ENCODE measurements around the gene ZFP36L1.
A peak's percentile ranks its signal among the peaks of the same experiment; 100 is the strongest.

The ZFP36L1 gene

DNA sequence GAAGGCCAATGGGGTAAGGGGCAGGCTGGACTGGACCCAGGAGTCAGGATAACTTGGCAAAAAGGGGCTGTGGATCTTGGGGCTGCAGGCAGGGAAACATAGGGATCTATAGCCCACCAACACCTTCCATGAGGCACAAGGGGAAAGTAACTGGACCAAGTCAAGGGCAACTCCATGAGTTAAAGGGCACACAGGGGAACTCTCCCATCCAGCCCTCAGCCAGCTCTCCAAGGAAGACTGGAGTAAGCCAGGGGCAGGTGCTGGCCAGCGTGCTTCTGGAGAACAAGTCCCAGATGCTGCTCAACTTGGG lies 31.3 kb upstream of the ZFP36L1 start:
- Histone ChIP-seq H3K9me3 (ENCODE audit: severe bottlenecking) (no peaks in the 10 kb centered on the region), H3K4me3 (ENCODE audit: severe bottlenecking) (no peak overlapping the region), H3K36me3 (ENCODE audit: low read depth) (no peaks in the 10 kb centered on the region), H3K4me1 (ENCODE audit: insufficient read depth, poor library complexity, severe bottlenecking) (no peaks in the 10 kb centered on the region), H3K27me3 (ENCODE audit: insufficient read depth, poor library complexity, severe bottlenecking) (no peaks in the 10 kb centered on the region), H3K27ac (ENCODE audit: poor library complexity, severe bottlenecking) (no peak overlapping the region)
- DNase-seq (ENCODE audit: low spot score) (no peak), ATAC-seq (ENCODE audit: low read depth) (no peak)
- TF ChIP-seq CTCF (IDR thresholded peaks at IDR 0.05; ENCODE audit: poor library complexity, severe bottlenecking): no peak

- Histone ChIP-seq H3K27me3 (ENCODE audit: insufficient read depth, poor library complexity, severe bottlenecking) (no peaks in the 10 kb centered on the region), H3K4me3 (ENCODE audit: severe bottlenecking) (no peak overlapping the region), H3K9me3 (ENCODE audit: severe bottlenecking) (no peaks in the 10 kb centered on the region), H3K36me3 (ENCODE audit: low read depth) (no peaks in the 10 kb centered on the region), H3K4me1 (ENCODE audit: insufficient read depth, poor library complexity, severe bottlenecking) (no peaks in the 10 kb centered on the region), H3K27ac (ENCODE audit: poor library complexity, severe bottlenecking) (no peak overlapping the region)
- DNase-seq (ENCODE audit: low spot score) (peak; percentile 55), ATAC-seq (ENCODE audit: low read depth) (no peak)
- TF ChIP-seq CTCF (IDR thresholded peaks at IDR 0.05; ENCODE audit: poor library complexity, severe bottlenecking): no peak
Measured at GRCh38 chr14:68823434-68824206, 30.8 kb upstream of the ZFP36L1 start.

GRCh38 chr14:68822926-68823325 lies 30.1 kb upstream of the ZFP36L1 start:
- ATAC-seq (ENCODE audit: low read depth) (no peak), DNase-seq (ENCODE audit: low spot score) (peak; percentile 62)
- no peak for TF ChIP-seq CTCF (IDR thresholded peaks at IDR 0.05; ENCODE audit: poor library complexity, severe bottlenecking)
- no peak overlapping the region for H3K27ac ChIP-seq (ENCODE audit: poor library complexity, severe bottlenecking)
- no peak overlapping the region for H3K4me3 ChIP-seq (ENCODE audit: severe bottlenecking)
- no peaks in the 10 kb centered on the region for H3K9me3 ChIP-seq (ENCODE audit: severe bottlenecking)
- no peaks in the 10 kb centered on the region for H3K27me3 ChIP-seq (ENCODE audit: insufficient read depth, poor library complexity, severe bottlenecking)
- no peaks in the 10 kb centered on the region for H3K36me3 ChIP-seq (ENCODE audit: low read depth)
- no peaks in the 10 kb centered on the region for H3K4me1 ChIP-seq (ENCODE audit: insufficient read depth, poor library complexity, severe bottlenecking)

DNA sequence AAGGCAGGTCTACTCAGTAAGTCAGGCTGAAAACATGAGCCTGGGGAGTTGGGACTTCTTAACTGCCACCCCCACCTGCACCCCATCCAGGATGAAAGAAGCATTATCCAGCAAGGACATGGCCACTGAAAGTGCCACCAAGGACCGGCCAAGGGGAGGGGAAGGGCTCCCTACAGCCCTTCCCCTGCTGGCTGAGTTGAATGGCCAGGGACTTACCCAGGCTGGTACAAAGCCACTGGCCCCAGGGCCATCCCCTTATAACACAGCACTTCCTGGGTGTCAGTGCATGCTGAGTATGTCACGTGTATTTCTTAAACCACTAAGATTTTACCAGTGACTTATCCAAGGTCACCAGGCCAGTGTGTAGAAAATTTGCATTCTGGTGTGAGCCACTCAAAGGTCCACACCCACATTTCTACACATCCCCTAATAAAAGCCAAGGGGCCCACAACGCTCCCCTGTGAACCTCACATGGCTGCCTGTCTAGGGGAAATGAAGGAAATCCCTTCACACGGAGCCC lies 29.3 kb upstream of the ZFP36L1 start:
- no peak overlapping the region for H3K4me3 ChIP-seq (ENCODE audit: severe bottlenecking)
- no peaks in the 10 kb centered on the region for H3K27me3 ChIP-seq (ENCODE audit: insufficient read depth, poor library complexity, severe bottlenecking)
- no peak for ATAC-seq (ENCODE audit: low read depth)
- no peak for TF ChIP-seq CTCF (IDR thresholded peaks at IDR 0.05; ENCODE audit: poor library complexity, severe bottlenecking)
- H3K9me3 ChIP-seq (ENCODE audit: severe bottlenecking): no peaks in the 10 kb centered on the region
- peak; percentile 52 for DNase-seq (ENCODE audit: low spot score)
- H3K4me1 ChIP-seq (ENCODE audit: insufficient read depth, poor library complexity, severe bottlenecking): no peaks in the 10 kb centered on the region
- H3K27ac ChIP-seq (ENCODE audit: poor library complexity, severe bottlenecking): no peak overlapping the region
- H3K36me3 ChIP-seq (ENCODE audit: low read depth): no peaks in the 10 kb centered on the region

- Histone ChIP-seq H3K27ac (ENCODE audit: poor library complexity, severe bottlenecking) (no peak overlapping the region), H3K4me1 (ENCODE audit: insufficient read depth, poor library complexity, severe bottlenecking) (no peaks in the 10 kb centered on the region), H3K4me3 (ENCODE audit: severe bottlenecking) (no peak overlapping the region), H3K36me3 (ENCODE audit: low read depth) (no peaks in the 10 kb centered on the region), H3K27me3 (ENCODE audit: insufficient read depth, poor library complexity, severe bottlenecking) (no peaks in the 10 kb centered on the region), H3K9me3 (ENCODE audit: severe bottlenecking) (no peaks in the 10 kb centered on the region)
- ATAC-seq (ENCODE audit: low read depth) (no peak), DNase-seq (ENCODE audit: low spot score) (peak; percentile 73)
- no peak for TF ChIP-seq CTCF (IDR thresholded peaks at IDR 0.05; ENCODE audit: poor library complexity, severe bottlenecking)
Measured at GRCh38 chr14:68820999-68821683, 28.3 kb upstream of the ZFP36L1 start.

Data from RWPE2 (cell line).